Measurements from ENCODE around the gene NSMF.
A peak's percentile ranks its signal among the peaks of the same experiment; 100 is the strongest.
"Not testable (repeated sequence)": the region's sequence is repeated elsewhere in the genome, so short reads cannot be mapped to it uniquely, and the experiment has no call there.

Gene NSMF

DNA sequence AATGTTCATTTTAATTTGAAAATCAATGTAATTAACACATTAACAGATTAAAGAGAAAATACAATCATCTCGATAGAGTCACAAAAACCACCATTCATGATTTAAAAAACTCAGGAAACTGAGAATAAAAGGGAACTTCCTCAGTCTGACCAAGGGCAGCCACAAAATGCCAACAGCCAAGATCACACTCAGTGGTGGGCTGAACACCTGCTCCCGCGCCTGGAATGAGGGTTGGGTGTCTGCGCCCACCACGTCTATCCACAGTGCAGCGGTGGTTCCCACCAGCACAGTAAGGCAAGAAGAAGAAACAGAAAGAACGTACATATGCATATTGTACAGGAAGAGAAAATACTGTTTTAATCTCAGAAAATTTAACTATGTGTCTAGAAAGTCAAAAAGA lies 11.7 kb upstream of the NSMF start:
- no peak overlapping the region for H3K27ac Mint-ChIP-seq
- peak; percentile 37 for ATAC-seq (ENCODE audit: low read depth)
- H3K27me3 Mint-ChIP-seq, result no peaks in the 10 kb centered on the region
- peaks cover 2% of the 10 kb centered on the region for H3K4me1 Mint-ChIP-seq
- no peak overlapping the region for H3K4me3 Mint-ChIP-seq
- H3K9me3 Mint-ChIP-seq, result peaks cover 11% of the 10 kb centered on the region
- H3K36me3 Mint-ChIP-seq, result peaks cover 19% of the 10 kb centered on the region
- DNase-seq (ENCODE audit: low spot score in 2 of 2), result no peak

DNA sequence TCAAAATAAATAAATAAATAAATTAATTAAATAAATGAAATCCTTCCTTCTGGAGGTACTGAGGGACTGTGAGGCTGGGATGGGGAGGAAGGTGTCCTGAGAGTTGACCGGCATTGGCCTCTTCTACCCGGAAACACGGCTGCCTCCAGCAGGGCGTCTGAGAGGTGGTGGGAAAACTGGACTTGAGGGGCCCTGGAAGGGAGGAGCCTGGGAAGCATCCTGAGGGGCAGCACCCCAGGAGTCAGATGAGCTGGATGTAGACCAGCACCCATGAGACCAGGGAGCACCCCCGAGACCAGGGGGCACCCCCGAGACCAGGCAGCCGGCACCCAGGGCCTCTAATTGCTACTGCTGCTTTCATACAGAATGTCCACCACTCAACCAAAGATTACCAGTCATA lies 8.8 kb upstream of the NSMF start:
- DNase-seq (ENCODE audit: low spot score in 2 of 2), result no peak
- peaks cover 7% of the 10 kb centered on the region for H3K36me3 Mint-ChIP-seq
- H3K4me1 Mint-ChIP-seq, result peaks cover 2% of the 10 kb centered on the region
- H3K4me3 Mint-ChIP-seq, result no peak overlapping the region
- H3K27ac Mint-ChIP-seq, result no peak overlapping the region
- no peaks in the 10 kb centered on the region for H3K9me3 Mint-ChIP-seq
- ATAC-seq (ENCODE audit: low read depth), result no peak
- no peaks in the 10 kb centered on the region for H3K27me3 Mint-ChIP-seq

- ATAC-seq (ENCODE audit: low read depth) (no peak), DNase-seq (ENCODE audit: low spot score in 2 of 2) (no peak)
- H3K36me3 Mint-ChIP-seq, result peaks cover 4% of the 10 kb centered on the region
- no peaks in the 10 kb centered on the region for H3K27me3 Mint-ChIP-seq
- H3K27ac Mint-ChIP-seq, result no peak overlapping the region
- H3K4me3 Mint-ChIP-seq, result no peak overlapping the region
- H3K9me3 Mint-ChIP-seq, result no peaks in the 10 kb centered on the region
- H3K4me1 Mint-ChIP-seq, result peaks cover 2% of the 10 kb centered on the region
Measured at GRCh38 chr9:137467161-137467581, 8.0 kb upstream of the NSMF start.

DNA sequence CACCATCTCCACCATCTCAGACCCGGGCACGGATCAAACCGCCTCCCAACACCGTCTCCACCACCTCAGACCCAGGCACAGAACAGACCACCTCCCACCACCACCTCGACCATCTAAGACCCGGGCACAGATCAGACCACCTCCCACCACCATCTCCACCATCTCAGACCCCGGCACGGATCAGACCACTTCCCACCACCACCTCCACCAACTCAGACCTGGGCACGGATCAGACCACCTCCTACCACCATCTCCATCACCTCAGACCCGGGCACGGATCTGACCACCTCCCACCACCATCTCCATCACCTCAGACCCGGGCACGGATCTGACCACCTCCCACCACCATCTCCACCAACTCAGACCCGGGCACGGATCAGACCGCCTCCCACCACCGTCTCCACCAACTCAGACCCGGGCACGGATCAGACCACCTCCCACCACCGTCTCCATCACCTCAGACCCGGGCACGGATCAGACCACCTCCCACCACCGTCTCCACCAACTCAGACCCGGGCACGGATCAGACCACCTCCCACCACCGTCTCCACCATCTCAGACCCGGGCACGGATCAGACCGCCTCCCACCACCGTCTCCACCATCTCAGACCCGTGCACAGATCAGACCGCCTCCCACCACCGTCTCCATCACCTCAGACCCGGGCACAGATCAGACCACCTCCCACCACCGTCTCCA lies 7.4 kb upstream of the NSMF start:
- not testable (repeated sequence) for ATAC-seq (ENCODE audit: low read depth); H3K36me3 Mint-ChIP-seq; H3K4me1 Mint-ChIP-seq; H3K27me3 Mint-ChIP-seq; H3K9me3 Mint-ChIP-seq; H3K4me3 Mint-ChIP-seq; DNase-seq (ENCODE audit: low spot score in 2 of 2)
- peak overlapping the region; percentile 8 for H3K27ac Mint-ChIP-seq

DNA sequence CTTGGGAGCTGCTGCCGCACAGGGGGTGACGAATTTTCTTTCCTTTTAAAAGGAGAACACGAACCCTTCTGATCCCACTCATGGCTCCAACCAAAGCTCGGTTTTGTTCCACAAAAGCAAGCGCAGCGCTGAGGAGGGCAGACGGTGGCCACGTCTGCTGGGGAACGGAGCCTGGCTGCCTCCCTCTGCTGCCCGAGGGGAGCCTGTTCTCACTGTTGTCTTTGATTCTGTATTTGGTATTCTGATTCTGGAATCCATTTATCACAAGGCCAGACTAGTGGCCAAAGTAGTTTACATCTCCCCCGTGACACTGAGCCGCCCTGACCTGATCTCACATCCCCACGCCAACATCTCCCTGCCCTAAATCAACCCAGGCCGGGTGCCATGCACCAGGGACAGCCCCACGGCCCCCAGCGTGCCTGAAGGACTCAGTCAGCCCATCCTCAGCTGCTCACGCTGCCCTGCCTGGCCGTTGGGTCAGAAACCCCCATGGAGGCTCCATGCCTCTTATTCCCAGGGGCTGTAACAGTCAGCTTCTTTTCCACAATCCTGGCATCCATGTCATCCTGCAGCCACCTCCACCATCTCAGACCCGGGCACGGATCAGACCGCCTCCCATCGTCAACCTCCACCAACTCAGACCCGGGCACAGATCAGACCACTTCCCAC lies 6.7 kb upstream of the NSMF start:
- Mint-ChIP-seq H3K36me3 (no peaks in the 10 kb centered on the region), H3K4me3 (no peak overlapping the region), H3K27me3 (no peaks in the 10 kb centered on the region), H3K4me1 (peaks cover 4% of the 10 kb centered on the region), H3K9me3 (no peaks in the 10 kb centered on the region), H3K27ac (peak overlapping the region; percentile 8)
- DNase-seq (ENCODE audit: low spot score in 2 of 2), result no peak
- no peak for ATAC-seq (ENCODE audit: low read depth)

DNA sequence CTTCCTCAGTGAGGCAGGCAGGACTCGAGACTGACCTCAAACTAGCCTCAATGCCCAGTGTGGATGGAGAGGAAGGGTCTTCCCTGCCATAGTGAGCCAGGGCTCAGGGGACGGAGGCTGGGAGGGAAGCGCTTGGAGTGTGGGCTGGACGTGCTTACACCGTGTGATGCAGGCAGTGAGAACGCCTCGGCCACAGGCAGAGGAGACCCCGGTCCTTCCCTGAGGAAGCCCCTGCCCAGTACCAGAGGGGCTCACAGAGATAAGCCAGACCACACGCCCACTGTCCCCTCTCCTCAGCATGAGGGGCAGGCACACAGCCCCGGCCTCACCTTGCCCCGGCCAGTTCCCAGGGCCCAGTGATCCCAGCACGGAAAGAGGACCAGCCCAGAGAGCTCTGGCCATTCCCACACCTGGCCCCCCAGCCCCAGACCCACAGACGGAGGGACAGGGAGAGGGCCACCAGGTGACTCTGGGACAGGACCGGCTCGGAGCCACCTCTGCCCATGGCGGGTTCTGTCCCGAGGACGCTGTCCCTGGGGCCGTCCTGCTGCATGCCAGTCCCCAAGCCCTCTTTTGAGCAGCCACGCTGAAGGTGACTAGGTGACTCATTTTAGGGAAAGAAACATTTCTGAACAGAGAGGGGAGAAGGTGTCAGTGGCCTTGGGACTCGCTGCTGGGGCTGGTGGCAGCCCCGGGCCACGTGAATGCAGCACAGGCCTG lies 6.0 kb upstream of the NSMF start:
- H3K27ac Mint-ChIP-seq, result no peak overlapping the region
- peaks cover 2% of the 10 kb centered on the region for H3K4me1 Mint-ChIP-seq

DNA sequence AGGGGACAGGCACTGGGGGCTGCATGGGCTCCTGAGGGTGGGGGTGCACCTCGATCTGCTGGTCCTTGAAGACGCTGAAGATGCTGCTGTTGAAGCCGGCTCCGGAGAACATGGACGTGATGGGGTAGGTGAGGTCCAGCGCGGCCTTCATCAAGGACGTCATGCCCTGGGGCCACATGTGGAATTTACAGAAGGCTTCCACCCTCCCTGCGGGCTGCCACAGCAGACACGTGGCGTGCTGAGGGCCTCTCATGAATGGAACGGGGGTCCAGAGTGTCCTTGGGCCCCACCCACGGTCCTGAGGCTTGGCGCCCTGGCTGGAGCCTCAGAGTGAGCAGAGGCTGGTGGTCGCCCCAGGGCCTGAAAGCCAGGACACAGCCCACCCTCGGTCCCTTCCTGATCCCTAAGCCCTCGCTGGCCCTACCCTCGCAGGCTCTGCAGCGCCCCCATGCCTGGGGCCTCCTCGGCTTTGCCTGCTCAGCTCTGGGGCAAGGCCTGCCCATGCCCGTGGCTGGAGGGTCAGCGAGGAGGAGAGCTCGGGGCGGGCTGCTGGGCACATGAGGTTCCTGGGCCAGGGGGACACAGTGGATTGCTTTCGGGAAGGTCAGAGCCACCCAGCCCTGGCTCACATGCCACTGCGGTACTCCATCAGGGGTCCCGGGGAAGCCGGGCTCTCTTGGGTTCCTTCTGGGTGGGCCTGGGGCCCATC lies 5.3 kb upstream of the NSMF start:
- DNase-seq (ENCODE audit: low spot score in 2 of 2), result no peak
- no peak overlapping the region for H3K4me3 Mint-ChIP-seq
- H3K4me1 Mint-ChIP-seq, result peaks cover 2% of the 10 kb centered on the region
- no peaks in the 10 kb centered on the region for H3K36me3 Mint-ChIP-seq
- no peak overlapping the region for H3K27ac Mint-ChIP-seq
- no peak for ATAC-seq (ENCODE audit: low read depth)
- H3K27me3 Mint-ChIP-seq, result no peaks in the 10 kb centered on the region
- H3K9me3 Mint-ChIP-seq, result no peaks in the 10 kb centered on the region

More for the DNA sequence above, 6.0 kb upstream of the NSMF start:
- no peaks in the 10 kb centered on the region for H3K9me3 Mint-ChIP-seq
- H3K27me3 Mint-ChIP-seq, result no peaks in the 10 kb centered on the region
- no peaks in the 10 kb centered on the region for H3K36me3 Mint-ChIP-seq
- DNase-seq (ENCODE audit: low spot score in 2 of 2), result no peak
- H3K4me3 Mint-ChIP-seq, result no peak overlapping the region
- no peak for ATAC-seq (ENCODE audit: low read depth)

DNA sequence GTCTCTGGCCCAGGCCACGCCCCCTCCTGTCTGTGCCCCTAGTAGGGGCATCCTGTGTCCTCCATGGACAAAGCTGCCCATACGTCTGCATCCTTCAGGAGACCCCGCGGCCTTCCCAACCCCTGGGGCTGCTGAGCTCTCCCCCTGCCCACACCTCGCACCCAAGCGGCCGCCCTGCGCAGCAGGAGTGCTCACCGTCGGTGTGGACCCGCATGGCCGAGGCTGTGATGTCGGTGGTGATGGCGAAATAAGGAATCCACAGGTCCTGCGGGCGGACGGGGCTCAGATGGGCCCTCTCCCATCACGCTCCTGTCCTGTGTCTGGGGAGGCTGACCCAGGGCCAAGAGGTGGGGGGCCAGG lies 4.8 kb upstream of the NSMF start:
- Mint-ChIP-seq H3K4me1 (peaks cover 2% of the 10 kb centered on the region), H3K9me3 (no peaks in the 10 kb centered on the region), H3K27ac (no peak overlapping the region), H3K4me3 (no peak overlapping the region), H3K36me3 (no peaks in the 10 kb centered on the region), H3K27me3 (no peaks in the 10 kb centered on the region)
- ATAC-seq (ENCODE audit: low read depth) (no peak), DNase-seq (ENCODE audit: low spot score in 2 of 2) (no peak)

GRCh38 chr9:137462986-137463930 lies 4.1 kb upstream of the NSMF start:
- Mint-ChIP-seq H3K36me3 (no peaks in the 10 kb centered on the region), H3K27me3 (no peaks in the 10 kb centered on the region), H3K27ac (peak overlapping the region; percentile 81)

DNA sequence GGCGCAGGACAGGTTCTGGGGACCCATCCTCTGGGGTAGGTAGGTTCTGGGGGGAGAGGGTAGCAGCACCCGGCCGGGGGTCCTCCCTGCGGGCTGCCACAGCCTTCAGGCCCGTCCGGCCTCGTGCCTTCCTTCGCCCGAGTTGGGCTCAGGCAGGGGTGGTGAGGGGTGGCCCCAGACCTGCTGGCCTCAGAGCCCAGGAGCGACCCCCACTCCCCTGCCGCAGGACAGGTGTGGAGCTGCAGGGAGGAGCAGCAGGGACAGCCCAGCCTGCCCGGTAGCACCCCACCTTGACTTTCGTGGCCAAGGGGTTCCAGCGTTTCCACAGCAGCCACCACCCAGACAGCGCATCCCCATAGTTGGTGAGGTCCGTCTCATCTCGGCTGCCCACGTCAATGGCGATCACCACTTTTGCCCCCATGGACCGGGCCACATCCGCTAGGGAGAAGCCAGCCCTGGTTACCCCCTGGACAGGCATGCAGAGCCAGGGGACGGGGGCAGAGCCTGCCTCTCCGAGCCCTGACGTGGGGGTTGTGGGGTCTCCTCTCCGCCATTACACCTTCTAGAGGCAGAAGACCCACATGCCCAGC lies 3.4 kb upstream of the NSMF start:
- peak in 1 of 2 donors; percentile 35 for DNase-seq (ENCODE audit: low spot score in 2 of 2)
- peak overlapping the region; percentile 89 for H3K27ac Mint-ChIP-seq

More at GRCh38 chr9:137462986-137463930, 4.1 kb upstream of the NSMF start:
- Mint-ChIP-seq H3K4me3 (peak overlapping the region; percentile 37), H3K4me1 (peaks cover 2% of the 10 kb centered on the region), H3K9me3 (no peaks in the 10 kb centered on the region)
- ATAC-seq (ENCODE audit: low read depth) (no peak), DNase-seq (ENCODE audit: low spot score in 2 of 2) (no peak)

GRCh38 chr9:137461663-137462395 lies 2.7 kb upstream of the NSMF start:
- peak; percentile 79 for ATAC-seq (ENCODE audit: low read depth)
- Mint-ChIP-seq H3K4me3 (peak overlapping the region; percentile 75), H3K27ac (peak overlapping the region; percentile 89), H3K36me3 (no peaks in the 10 kb centered on the region), H3K4me1 (peaks cover 2% of the 10 kb centered on the region), H3K9me3 (no peaks in the 10 kb centered on the region), H3K27me3 (no peaks in the 10 kb centered on the region)
- DNase-seq (ENCODE audit: low spot score in 2 of 2), result peak; percentile 85 to 90

More for the DNA sequence above, 3.4 kb upstream of the NSMF start:
- Mint-ChIP-seq H3K4me3 (peak overlapping the region; percentile 75), H3K4me1 (peaks cover 2% of the 10 kb centered on the region), H3K9me3 (no peaks in the 10 kb centered on the region), H3K27me3 (no peaks in the 10 kb centered on the region), H3K36me3 (no peaks in the 10 kb centered on the region)
- no peak for ATAC-seq (ENCODE audit: low read depth)

GRCh38 chr9:137461316-137461662 lies 2.2 kb upstream of the NSMF start:
- ATAC-seq (ENCODE audit: low read depth), result no peak
- H3K27ac Mint-ChIP-seq, result no peak overlapping the region
- no peak for DNase-seq (ENCODE audit: low spot score in 2 of 2)
- H3K4me1 Mint-ChIP-seq, result peaks cover 2% of the 10 kb centered on the region
- peak overlapping the region; percentile 14 for H3K4me3 Mint-ChIP-seq
- H3K27me3 Mint-ChIP-seq, result no peaks in the 10 kb centered on the region
- H3K9me3 Mint-ChIP-seq, result no peaks in the 10 kb centered on the region
- no peaks in the 10 kb centered on the region for H3K36me3 Mint-ChIP-seq

Measured in memory B cell (primary cell).